OCI-LY1 (cell line): ENCODE measurements around the gene MICAL2.

Experiments used
- H2AFZ ChIP-seq: fragments of 200-600 bp; sonication (generic), shearing (Covaris generic); 2 replicates; pipeline ENCODE4 v1.6.0; 2014; ENCODE audit warnings: antibody characterized with exemption, mild to moderate bottlenecking, low read length
- H3F3A ChIP-seq: fragments of 200-600 bp; sonication (generic), shearing (Covaris generic); 2 replicates; pipeline ENCODE4 v1.6.0; 2014; ENCODE audit warnings: mild to moderate bottlenecking, antibody characterized with exemption, low read length, moderate library complexity; ENCODE audit not compliant: insufficient read depth
- H3K27ac ChIP-seq: fragments of 200-600 bp; sonication (generic); 2 replicates; pipeline ENCODE4 v1.5.1; 2014; ENCODE audit warnings: low read length, mixed run types, mild to moderate bottlenecking, low read depth; ENCODE audit not compliant: poor library complexity, severe bottlenecking
- H3K27me3 ChIP-seq: fragments of 200-600 bp; sonication (generic); 2 replicates; pipeline ENCODE4 v1.6.0; 2014; ENCODE audit warnings: antibody characterized with exemption, mild to moderate bottlenecking, low read length, moderate library complexity; ENCODE audit not compliant: insufficient read depth
- H3K36me3 ChIP-seq: fragments of 200-600 bp; sonication (generic); 2 replicates; pipeline ENCODE4 v1.6.1; 2014; ENCODE audit warnings: mild to moderate bottlenecking, antibody characterized with exemption, low read length, moderate library complexity, mixed read lengths; ENCODE audit not compliant: insufficient read depth
- H3K4me1 ChIP-seq: fragments of 200-600 bp; sonication (generic); 2 replicates; pipeline ENCODE4 v1.5.1; 2014; ENCODE audit warnings: mild to moderate bottlenecking, low read length, moderate library complexity; ENCODE audit not compliant: insufficient read depth, severe bottlenecking
- H3K4me2 ChIP-seq: fragments of 200-600 bp; sonication (generic), shearing (Covaris generic); 2 replicates; pipeline ENCODE4 v1.6.1; 2014; ENCODE audit warnings: low read length
- H3K4me3 ChIP-seq: fragments of 200-600 bp; sonication (generic); 2 replicates; pipeline ENCODE4 v1.5.1; 2014; ENCODE audit warnings: low read length, low read depth, mild to moderate bottlenecking, mixed read lengths; ENCODE audit not compliant: poor library complexity, severe bottlenecking
- H3K79me2 ChIP-seq: fragments of 200-600 bp; shearing (Covaris generic); 2 replicates; pipeline ENCODE4 v1.6.1; 2016; ENCODE audit warnings: mixed run types, low read length, mixed read lengths; ENCODE audit not compliant: insufficient read depth
- H3K9ac ChIP-seq: fragments of 200-600 bp; sonication (generic), shearing (Covaris generic); 2 replicates; pipeline ENCODE4 v1.6.1; 2014; ENCODE audit warnings: mild to moderate bottlenecking, low read length, mixed read lengths
- H3K9me2 ChIP-seq: fragments of 200-600 bp; sonication (generic), shearing (Covaris generic); 2 replicates; pipeline ENCODE4 v1.6.1; 2014; ENCODE audit warnings: low read depth, mild to moderate bottlenecking, low read length, mixed read lengths
- H3K9me3 ChIP-seq: fragments of 200-600 bp; shearing (Covaris generic); 2 replicates; pipeline ENCODE4 v1.6.1; 2014; ENCODE audit warnings: low read length, mixed read lengths
- H4K20me1 ChIP-seq: fragments of 200-600 bp; sonication (generic), shearing (Covaris generic); 2 replicates; pipeline ENCODE4 v1.6.0; 2016; ENCODE audit warnings: mild to moderate bottlenecking, low read length; ENCODE audit not compliant: insufficient read depth
- EZH2 ChIP-seq: fragments of 200-600 bp; sonication (generic), shearing (Covaris generic); IDR thresholded peaks from 2 replicates; pipeline ENCODE4 v1.8.0; 2017; ENCODE audit warnings: borderline replicate concordance, mixed run types, mild to moderate bottlenecking, antibody characterized with exemption, low read length, moderate library complexity, mixed read lengths
- TF ChIP-seq, protein P1 (sequence below): fragments of 200-600 bp; sonication (generic), shearing (Covaris generic); IDR thresholded peaks from 2 replicates; pipeline ENCODE4 v1.5.1; 2017; ENCODE audit warnings: mild to moderate bottlenecking, antibody characterized with exemption, low read length, moderate library complexity, mixed read lengths

Gene MICAL2

DNA sequence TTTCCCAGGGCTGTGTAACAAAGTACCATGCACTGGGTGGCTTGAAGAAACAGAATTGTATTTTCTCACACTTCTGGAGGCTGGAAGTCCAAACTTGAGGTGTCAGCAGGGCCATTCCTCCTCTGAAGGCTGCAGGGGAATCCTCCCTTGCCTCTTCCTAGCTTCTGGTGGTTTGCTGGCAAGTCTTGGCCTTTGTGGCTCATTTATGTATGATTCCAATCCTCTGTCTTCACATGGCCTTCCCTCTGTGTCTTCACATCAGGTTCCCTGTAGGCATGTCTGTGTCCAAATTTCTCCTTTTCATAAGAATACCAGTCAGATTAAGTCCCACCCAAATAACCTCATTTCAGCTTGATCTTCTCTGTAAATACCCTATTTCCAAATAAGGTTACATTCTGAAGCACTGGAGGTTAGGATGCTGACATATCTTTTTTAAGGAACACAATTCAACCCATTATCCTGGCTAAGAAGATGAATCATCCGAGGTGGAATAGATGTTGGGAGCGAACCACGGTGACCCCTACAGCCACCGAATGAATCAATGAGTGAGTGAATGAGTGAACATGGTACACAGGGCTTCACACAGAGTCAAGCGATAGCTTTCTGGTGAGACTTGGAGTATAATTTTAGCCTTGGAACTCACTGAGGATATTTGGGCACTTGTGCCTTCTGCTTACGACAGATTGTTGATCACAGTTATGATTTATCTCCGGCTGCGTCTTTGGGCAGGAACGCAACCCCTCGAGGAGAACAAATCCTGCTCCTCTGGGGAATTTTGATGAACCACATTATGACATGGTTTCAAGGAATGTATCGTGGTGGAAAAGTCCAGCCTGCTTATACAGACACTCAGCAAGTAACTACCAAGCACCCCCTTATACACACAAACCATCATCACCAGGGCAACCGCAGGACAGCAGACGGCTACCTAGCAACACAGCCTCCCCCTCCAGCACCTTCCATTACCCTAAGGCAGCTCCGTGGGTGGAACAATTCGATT, 34.3 kb upstream of the MICAL2 start:
- no peaks in the 10 kb centered on the region for H3K9me2 ChIP-seq
- no peaks in the 10 kb centered on the region for H3K79me2 ChIP-seq
- H3K4me1 ChIP-seq: no peaks in the 10 kb centered on the region
- H4K20me1 ChIP-seq: no peaks in the 10 kb centered on the region
- no peaks in the 10 kb centered on the region for H3K36me3 ChIP-seq
- H3K9me3 ChIP-seq: no peaks in the 10 kb centered on the region
- H3F3A ChIP-seq: no peaks in the 10 kb centered on the region
- no peaks in the 10 kb centered on the region for H3K27me3 ChIP-seq
- no peak for TF ChIP-seq EZH2
- H2AFZ ChIP-seq: no peak overlapping the region
- H3K27ac ChIP-seq: no peak overlapping the region
- no peak overlapping the region for H3K4me3 ChIP-seq
- H3K9ac ChIP-seq: no peak overlapping the region
- no peak overlapping the region for H3K4me2 ChIP-seq

DNA sequence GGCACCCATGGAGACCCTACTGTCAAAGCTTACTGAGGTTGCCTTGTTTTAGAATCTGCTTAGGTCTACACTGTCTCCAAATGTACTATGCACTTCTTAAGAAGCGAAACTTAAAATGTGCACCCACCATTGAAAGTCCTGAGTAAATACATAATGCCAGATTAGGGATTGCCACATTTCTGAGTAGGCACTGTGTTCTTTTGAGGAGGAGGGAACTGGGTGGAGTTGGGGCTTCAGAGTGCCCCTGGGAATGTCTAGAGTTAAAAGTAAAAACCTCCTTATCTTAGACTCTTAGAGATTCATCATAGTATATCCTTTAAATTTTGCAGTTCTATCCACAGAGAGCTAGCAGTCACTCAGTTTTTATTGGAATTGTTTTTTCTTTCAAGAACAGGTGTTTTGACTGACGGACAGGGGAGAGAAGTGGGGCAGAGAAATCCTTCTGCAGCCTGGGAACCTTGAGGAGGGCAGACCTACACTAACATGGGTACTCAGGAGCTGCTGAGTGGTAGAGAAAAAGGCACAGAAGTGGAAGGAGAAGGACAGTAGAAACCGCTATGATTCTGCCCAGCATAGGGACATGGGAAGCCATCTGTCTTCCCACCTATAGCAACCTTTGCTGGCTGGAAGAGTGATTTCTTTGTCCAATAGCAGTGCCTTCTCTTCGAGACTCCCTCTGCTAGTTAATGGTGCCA, 33.4 kb upstream of the MICAL2 start:
- no peak overlapping the region for H2AFZ ChIP-seq
- H3K4me2 ChIP-seq: no peak overlapping the region
- no peak overlapping the region for H3K9ac ChIP-seq
- no peaks in the 10 kb centered on the region for H3K4me1 ChIP-seq
- H3K9me2 ChIP-seq: no peaks in the 10 kb centered on the region
- no peak for TF ChIP-seq EZH2
- TF ChIP-seq, protein P1, sequence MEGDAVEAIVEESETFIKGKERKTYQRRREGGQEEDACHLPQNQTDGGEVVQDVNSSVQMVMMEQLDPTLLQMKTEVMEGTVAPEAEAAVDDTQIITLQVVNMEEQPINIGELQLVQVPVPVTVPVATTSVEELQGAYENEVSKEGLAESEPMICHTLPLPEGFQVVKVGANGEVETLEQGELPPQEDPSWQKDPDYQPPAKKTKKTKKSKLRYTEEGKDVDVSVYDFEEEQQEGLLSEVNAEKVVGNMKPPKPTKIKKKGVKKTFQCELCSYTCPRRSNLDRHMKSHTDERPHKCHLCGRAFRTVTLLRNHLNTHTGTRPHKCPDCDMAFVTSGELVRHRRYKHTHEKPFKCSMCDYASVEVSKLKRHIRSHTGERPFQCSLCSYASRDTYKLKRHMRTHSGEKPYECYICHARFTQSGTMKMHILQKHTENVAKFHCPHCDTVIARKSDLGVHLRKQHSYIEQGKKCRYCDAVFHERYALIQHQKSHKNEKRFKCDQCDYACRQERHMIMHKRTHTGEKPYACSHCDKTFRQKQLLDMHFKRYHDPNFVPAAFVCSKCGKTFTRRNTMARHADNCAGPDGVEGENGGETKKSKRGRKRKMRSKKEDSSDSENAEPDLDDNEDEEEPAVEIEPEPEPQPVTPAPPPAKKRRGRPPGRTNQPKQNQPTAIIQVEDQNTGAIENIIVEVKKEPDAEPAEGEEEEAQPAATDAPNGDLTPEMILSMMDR: no peak
- H3K27me3 ChIP-seq: no peaks in the 10 kb centered on the region
- H4K20me1 ChIP-seq: no peaks in the 10 kb centered on the region
- no peaks in the 10 kb centered on the region for H3K36me3 ChIP-seq
- H3K9me3 ChIP-seq: no peaks in the 10 kb centered on the region
- no peaks in the 10 kb centered on the region for H3F3A ChIP-seq
- H3K79me2 ChIP-seq: no peaks in the 10 kb centered on the region
- H3K4me3 ChIP-seq: no peak overlapping the region
- H3K27ac ChIP-seq: no peak overlapping the region

- no peak for TF ChIP-seq EZH2
- H3K4me1 ChIP-seq: no peaks in the 10 kb centered on the region
- H4K20me1 ChIP-seq: no peaks in the 10 kb centered on the region
- no peak overlapping the region for H3K27ac ChIP-seq
- no peak overlapping the region for H3K4me3 ChIP-seq
- no peak overlapping the region for H2AFZ ChIP-seq
- no peaks in the 10 kb centered on the region for H3K9me3 ChIP-seq
- no peaks in the 10 kb centered on the region for H3K36me3 ChIP-seq
- H3F3A ChIP-seq: no peaks in the 10 kb centered on the region
- no peaks in the 10 kb centered on the region for H3K9me2 ChIP-seq
- H3K79me2 ChIP-seq: no peaks in the 10 kb centered on the region
- no peaks in the 10 kb centered on the region for H3K27me3 ChIP-seq
- no peak overlapping the region for H3K4me2 ChIP-seq
- H3K9ac ChIP-seq: no peak overlapping the region
Measured at GRCh38 chr11:12077535-12078280, 32.7 kb upstream of the MICAL2 start.
